ENCODE results near the gene ENKD1.

DNA sequence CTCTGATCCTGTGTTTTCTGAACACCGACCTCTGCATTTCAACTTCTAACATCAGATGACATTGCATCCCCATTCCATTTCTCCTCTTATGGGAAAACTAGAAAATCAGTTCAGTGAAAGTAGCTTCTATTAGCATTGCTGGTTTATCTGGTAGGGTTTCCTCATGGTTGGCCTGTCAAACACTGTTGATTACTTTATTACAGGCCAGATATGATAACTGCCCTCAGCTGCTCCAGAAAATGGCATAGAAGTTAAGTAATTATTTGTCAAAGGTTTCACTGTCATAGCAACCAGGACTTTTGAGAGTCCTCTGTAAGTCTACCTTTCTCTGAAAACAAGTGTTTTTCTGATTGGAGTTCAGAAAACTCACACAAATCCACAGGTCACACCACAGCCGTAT is 49.5 kb upstream of the ENKD1 start:
- TF ChIP-seq POLR2A (IDR thresholded peaks at IDR 0.05) = no peak
- TF ChIP-seq, protein P1, sequence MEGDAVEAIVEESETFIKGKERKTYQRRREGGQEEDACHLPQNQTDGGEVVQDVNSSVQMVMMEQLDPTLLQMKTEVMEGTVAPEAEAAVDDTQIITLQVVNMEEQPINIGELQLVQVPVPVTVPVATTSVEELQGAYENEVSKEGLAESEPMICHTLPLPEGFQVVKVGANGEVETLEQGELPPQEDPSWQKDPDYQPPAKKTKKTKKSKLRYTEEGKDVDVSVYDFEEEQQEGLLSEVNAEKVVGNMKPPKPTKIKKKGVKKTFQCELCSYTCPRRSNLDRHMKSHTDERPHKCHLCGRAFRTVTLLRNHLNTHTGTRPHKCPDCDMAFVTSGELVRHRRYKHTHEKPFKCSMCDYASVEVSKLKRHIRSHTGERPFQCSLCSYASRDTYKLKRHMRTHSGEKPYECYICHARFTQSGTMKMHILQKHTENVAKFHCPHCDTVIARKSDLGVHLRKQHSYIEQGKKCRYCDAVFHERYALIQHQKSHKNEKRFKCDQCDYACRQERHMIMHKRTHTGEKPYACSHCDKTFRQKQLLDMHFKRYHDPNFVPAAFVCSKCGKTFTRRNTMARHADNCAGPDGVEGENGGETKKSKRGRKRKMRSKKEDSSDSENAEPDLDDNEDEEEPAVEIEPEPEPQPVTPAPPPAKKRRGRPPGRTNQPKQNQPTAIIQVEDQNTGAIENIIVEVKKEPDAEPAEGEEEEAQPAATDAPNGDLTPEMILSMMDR (IDR thresholded peaks at IDR 0.05) = no peak
